K562 (cell line): ENCODE data around the gene CTSL.

Experiments used
- ELF2 ChIP-seq: fragments of 250-450 bp; sonication (Bioruptor Pico); IDR thresholded peaks from 2 replicates; pipeline ENCODE4 v1.5.0; 2021; ENCODE audit warnings: mild to moderate bottlenecking
- FOXJ3 ChIP-seq: sonication (generic); formaldehyde crosslinking; IDR thresholded peaks from 2 replicates; pipeline ENCODE4 v1.4.0; 2020; ENCODE audit warnings: mild to moderate bottlenecking, missing genetic modification reagents
- IRF1 ChIP-seq: sonication (generic); formaldehyde crosslinking; IDR thresholded peaks from 2 replicates; pipeline ENCODE4 v1.8.0; 2022; ENCODE audit warnings: missing genetic modification reagents, mild to moderate bottlenecking, borderline replicate concordance
- MAZ ChIP-seq, 2 experiments: fragments of 450-650 bp in 1 of 2; sonication (generic) in 1 of 2; formaldehyde crosslinking; IDR thresholded peaks in 1 of 2; conservative IDR thresholded peaks in 1 of 2; 2 replicates each; pipeline versions ENCODE4 v1.4.0 to v1.5.0; 2020; ENCODE audit warnings: mild to moderate bottlenecking in 1 of 2, missing genetic modification reagents in 1 of 2
- POLR2AphosphoS5 ChIP-seq: IDR thresholded peaks from 2 replicates; pipeline ENCODE4 v1.6.1; 2011; ENCODE audit warnings: mild to moderate bottlenecking, low read depth, low read length, moderate library complexity; ENCODE audit not compliant: control insufficient read depth, insufficient read depth
- SIN3A ChIP-seq, 2 experiments: fragments of 150-350 bp in 1 of 2; IDR thresholded peaks; 2 replicates each; pipeline ENCODE4 v1.6.1; 2011 to 2016; ENCODE audit warnings: borderline replicate concordance in 2 of 2, low read depth in 2 of 2, low read length in 2 of 2, mild to moderate bottlenecking in 2 of 2, moderate library complexity in 2 of 2; ENCODE audit not compliant: control insufficient read depth in 1 of 2
- STAT5A ChIP-seq: IDR thresholded peaks from 2 replicates; pipeline ENCODE4 v1.6.1; 2012; ENCODE audit warnings: low read length, inconsistent platforms, borderline replicate concordance
- TF ChIP-seq, protein P1 (sequence below), 3 experiments: IDR thresholded peaks in 2 of 3; conservative IDR thresholded peaks in 1 of 3; 2 replicates each; pipeline ENCODE4 v1.5.1; 2011 to 2012; ENCODE audit warnings: low read length in 3 of 3, mild to moderate bottlenecking in 3 of 3, control low read depth in 2 of 3, improper control_type of control experiment in 1 of 3, inconsistent platforms in 1 of 3, low read depth in 1 of 3, mixed read lengths in 1 of 3, moderate library complexity in 1 of 3; ENCODE audit not compliant: insufficient read depth in 2 of 3
- TF ChIP-seq, protein P2 (sequence below): fragments of 250-450 bp; sonication (Bioruptor Pico); IDR thresholded peaks from 2 replicates; pipeline ENCODE4 v1.5.0; 2022; ENCODE audit warnings: mild to moderate bottlenecking
- TF ChIP-seq, protein P3 (sequence below), 2 experiments: fragments of 450-650 bp; formaldehyde crosslinking in 1 of 2; IDR thresholded peaks; 2 replicates each; pipeline versions ENCODE4 v1.4.0 to v1.6.1; 2014 to 2020; ENCODE audit warnings: mild to moderate bottlenecking in 2 of 2, borderline replicate concordance in 1 of 2, low read depth in 1 of 2

DNA sequence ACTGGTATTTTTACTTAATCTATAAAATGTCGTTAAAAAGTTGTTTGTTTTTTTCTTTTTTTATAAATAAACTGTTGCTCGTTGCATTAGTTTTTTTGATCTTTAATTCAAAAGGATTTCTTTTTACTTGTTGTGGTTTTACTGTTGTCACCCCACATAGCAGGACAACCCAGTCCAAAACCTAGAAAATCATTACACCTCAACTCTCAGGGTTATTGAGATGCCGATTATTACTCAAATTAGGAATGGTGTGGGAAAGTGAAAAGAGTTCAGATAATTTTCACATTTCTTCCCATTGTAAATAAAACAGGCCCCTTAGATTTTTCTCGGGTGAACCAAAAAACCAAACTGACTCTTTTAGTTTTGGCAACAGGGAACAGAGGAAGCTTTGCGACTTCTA is 17.4 kb upstream of the CTSL start:
- TF ChIP-seq STAT5A: no peak
- TF ChIP-seq SIN3A (IDR thresholded peaks at IDR 0.05; ENCODE audit: borderline replicate concordance in 2 of 2, control insufficient read depth in 1 of 2, low read depth in 2 of 2, low read length in 2 of 2): no peak
- TF ChIP-seq, protein P1, sequence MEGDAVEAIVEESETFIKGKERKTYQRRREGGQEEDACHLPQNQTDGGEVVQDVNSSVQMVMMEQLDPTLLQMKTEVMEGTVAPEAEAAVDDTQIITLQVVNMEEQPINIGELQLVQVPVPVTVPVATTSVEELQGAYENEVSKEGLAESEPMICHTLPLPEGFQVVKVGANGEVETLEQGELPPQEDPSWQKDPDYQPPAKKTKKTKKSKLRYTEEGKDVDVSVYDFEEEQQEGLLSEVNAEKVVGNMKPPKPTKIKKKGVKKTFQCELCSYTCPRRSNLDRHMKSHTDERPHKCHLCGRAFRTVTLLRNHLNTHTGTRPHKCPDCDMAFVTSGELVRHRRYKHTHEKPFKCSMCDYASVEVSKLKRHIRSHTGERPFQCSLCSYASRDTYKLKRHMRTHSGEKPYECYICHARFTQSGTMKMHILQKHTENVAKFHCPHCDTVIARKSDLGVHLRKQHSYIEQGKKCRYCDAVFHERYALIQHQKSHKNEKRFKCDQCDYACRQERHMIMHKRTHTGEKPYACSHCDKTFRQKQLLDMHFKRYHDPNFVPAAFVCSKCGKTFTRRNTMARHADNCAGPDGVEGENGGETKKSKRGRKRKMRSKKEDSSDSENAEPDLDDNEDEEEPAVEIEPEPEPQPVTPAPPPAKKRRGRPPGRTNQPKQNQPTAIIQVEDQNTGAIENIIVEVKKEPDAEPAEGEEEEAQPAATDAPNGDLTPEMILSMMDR (IDR thresholded peaks at IDR 0.05 in 2 of 3, conservative IDR thresholded peaks at IDR 0.05 in 1 of 3; ENCODE audit: insufficient read depth in 2 of 3, low read depth in 1 of 3, low read length in 3 of 3): no peak
- TF ChIP-seq, protein P2, sequence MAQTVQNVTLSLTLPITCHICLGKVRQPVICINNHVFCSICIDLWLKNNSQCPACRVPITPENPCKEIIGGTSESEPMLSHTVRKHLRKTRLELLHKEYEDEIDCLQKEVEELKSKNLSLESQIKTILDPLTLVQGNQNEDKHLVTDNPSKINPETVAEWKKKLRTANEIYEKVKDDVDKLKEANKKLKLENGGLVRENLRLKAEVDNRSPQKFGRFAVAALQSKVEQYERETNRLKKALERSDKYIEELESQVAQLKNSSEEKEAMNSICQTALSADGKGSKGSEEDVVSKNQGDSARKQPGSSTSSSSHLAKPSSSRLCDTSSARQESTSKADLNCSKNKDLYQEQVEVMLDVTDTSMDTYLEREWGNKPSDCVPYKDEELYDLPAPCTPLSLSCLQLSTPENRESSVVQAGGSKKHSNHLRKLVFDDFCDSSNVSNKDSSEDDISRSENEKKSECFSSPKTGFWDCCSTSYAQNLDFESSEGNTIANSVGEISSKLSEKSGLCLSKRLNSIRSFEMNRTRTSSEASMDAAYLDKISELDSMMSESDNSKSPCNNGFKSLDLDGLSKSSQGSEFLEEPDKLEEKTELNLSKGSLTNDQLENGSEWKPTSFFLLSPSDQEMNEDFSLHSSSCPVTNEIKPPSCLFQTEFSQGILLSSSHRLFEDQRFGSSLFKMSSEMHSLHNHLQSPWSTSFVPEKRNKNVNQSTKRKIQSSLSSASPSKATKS (CRISPR knock-in tag): no peak
- TF ChIP-seq MAZ (CRISPR knock-in tag; conservative IDR thresholded peaks at IDR 0.05 in 1 of 2, IDR thresholded peaks at IDR 0.05 in 1 of 2): no peak
- TF ChIP-seq ELF2: no peak
- no peak for TF ChIP-seq POLR2AphosphoS5
- TF ChIP-seq FOXJ3 (CRISPR knock-in tag): no peak
- no peak for TF ChIP-seq IRF1
- TF ChIP-seq, protein P3, sequence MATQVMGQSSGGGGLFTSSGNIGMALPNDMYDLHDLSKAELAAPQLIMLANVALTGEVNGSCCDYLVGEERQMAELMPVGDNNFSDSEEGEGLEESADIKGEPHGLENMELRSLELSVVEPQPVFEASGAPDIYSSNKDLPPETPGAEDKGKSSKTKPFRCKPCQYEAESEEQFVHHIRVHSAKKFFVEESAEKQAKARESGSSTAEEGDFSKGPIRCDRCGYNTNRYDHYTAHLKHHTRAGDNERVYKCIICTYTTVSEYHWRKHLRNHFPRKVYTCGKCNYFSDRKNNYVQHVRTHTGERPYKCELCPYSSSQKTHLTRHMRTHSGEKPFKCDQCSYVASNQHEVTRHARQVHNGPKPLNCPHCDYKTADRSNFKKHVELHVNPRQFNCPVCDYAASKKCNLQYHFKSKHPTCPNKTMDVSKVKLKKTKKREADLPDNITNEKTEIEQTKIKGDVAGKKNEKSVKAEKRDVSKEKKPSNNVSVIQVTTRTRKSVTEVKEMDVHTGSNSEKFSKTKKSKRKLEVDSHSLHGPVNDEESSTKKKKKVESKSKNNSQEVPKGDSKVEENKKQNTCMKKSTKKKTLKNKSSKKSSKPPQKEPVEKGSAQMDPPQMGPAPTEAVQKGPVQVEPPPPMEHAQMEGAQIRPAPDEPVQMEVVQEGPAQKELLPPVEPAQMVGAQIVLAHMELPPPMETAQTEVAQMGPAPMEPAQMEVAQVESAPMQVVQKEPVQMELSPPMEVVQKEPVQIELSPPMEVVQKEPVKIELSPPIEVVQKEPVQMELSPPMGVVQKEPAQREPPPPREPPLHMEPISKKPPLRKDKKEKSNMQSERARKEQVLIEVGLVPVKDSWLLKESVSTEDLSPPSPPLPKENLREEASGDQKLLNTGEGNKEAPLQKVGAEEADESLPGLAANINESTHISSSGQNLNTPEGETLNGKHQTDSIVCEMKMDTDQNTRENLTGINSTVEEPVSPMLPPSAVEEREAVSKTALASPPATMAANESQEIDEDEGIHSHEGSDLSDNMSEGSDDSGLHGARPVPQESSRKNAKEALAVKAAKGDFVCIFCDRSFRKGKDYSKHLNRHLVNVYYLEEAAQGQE (IDR thresholded peaks at IDR 0.05; ENCODE audit: borderline replicate concordance): no peak
- TF ChIP-seq, protein P3 (CRISPR knock-in tag; IDR thresholded peaks at IDR 0.05; ENCODE audit: low read depth): no peak
